Astrocyte (in vitro differentiated cells and primary cell): Measurements from ENCODE around the gene E2F1. TPM values are rescaled to one million over a fixed set of nuclear protein-coding genes. Genes with fewer than 3 reads are reported as not detected.

Experiments used
- DNase-seq: peaks from one replicate; pipeline ENCODE4 v3.0.0-alpha.2; 2010; ENCODE audit warnings: low read depth
- FAIRE-seq: peaks from 2 replicates; lab custom pipeline; 2011; peaks lifted over from hg19 to GRCh38; lab: Jason Lieb, UNC
- H2AFZ ChIP-seq: 2 replicates; pipeline ENCODE4 v1.6.0; 2012; ENCODE audit warnings: low read depth, low read length, inconsistent platforms
- H3K27ac ChIP-seq: 2 replicates; pipeline ENCODE4 v1.5.1; 2011; ENCODE audit warnings: low read depth, low read length, inconsistent platforms
- H3K27me3 ChIP-seq: 2 replicates; pipeline ENCODE4 v1.6.0; 2011; ENCODE audit warnings: low read length, inconsistent platforms; ENCODE audit not compliant: insufficient read depth
- H3K36me3 ChIP-seq: 2 replicates; pipeline ENCODE4 v1.5.1; 2011; ENCODE audit warnings: low read length, inconsistent platforms; ENCODE audit not compliant: insufficient read depth
- H3K4me1 ChIP-seq: 2 replicates; pipeline ENCODE4 v1.5.1; 2011; ENCODE audit warnings: low read length, inconsistent platforms; ENCODE audit not compliant: insufficient read depth
- H3K4me2 ChIP-seq: 2 replicates; pipeline ENCODE4 v1.6.0; 2012; ENCODE audit warnings: low read length, inconsistent platforms
- H3K4me3 ChIP-seq: 2 replicates; pipeline ENCODE4 v1.5.1; 2011; ENCODE audit warnings: low read depth, mild to moderate bottlenecking, low read length, inconsistent platforms; ENCODE audit not compliant: insufficient read depth
- H3K79me2 ChIP-seq: 2 replicates; pipeline ENCODE4 v1.6.0; 2012; ENCODE audit warnings: mild to moderate bottlenecking, low read length, inconsistent platforms; ENCODE audit not compliant: insufficient read depth
- H3K9ac ChIP-seq: 2 replicates; pipeline ENCODE4 v1.6.0; 2012; ENCODE audit warnings: mild to moderate bottlenecking, low read length, inconsistent platforms
- H3K9me3 ChIP-seq: 2 replicates; pipeline ENCODE4 v1.5.1; 2012; ENCODE audit warnings: low read depth, mild to moderate bottlenecking, low read length, inconsistent platforms; ENCODE audit not compliant: insufficient read depth
- H4K20me1 ChIP-seq: 2 replicates; pipeline ENCODE4 v1.6.0; 2012; ENCODE audit warnings: low read length, inconsistent platforms; ENCODE audit not compliant: insufficient read depth
- H3K27ac Mint-ChIP-seq: one replicate; pipeline ENCODE4 v1.8.0; 2021; ENCODE audit warnings: mild to moderate bottlenecking, mixed read lengths; ENCODE audit not compliant: unreplicated experiment
- H3K27me3 Mint-ChIP-seq: one replicate; pipeline ENCODE4 v1.8.0; 2021; ENCODE audit warnings: low read depth, mixed read lengths; ENCODE audit not compliant: unreplicated experiment
- H3K36me3 Mint-ChIP-seq: one replicate; pipeline ENCODE4 v1.8.0; 2021; ENCODE audit warnings: low read depth, mixed read lengths; ENCODE audit not compliant: unreplicated experiment
- H3K4me1 Mint-ChIP-seq: one replicate; pipeline ENCODE4 v1.8.0; 2021; ENCODE audit warnings: low read depth, mixed read lengths; ENCODE audit not compliant: unreplicated experiment
- H3K4me3 Mint-ChIP-seq: one replicate; pipeline ENCODE4 v1.8.0; 2021; ENCODE audit warnings: mild to moderate bottlenecking, moderate library complexity, mixed read lengths; ENCODE audit not compliant: unreplicated experiment
- H3K9me3 Mint-ChIP-seq: one replicate; pipeline ENCODE4 v1.8.0; 2021; ENCODE audit warnings: mild to moderate bottlenecking, mixed read lengths; ENCODE audit not compliant: unreplicated experiment
- EZH2 ChIP-seq: IDR thresholded peaks from 2 replicates; pipeline ENCODE4 v1.6.1; 2012; ENCODE audit warnings: mild to moderate bottlenecking, low read length, inconsistent platforms; ENCODE audit not compliant: insufficient read depth
- total RNA-seq: library from RNA; stranded (reverse); gene quantifications from 2 replicates; pipeline ENCODE4 v1.2.1, GENCODE V29; 2021
- TF ChIP-seq, protein P1 (sequence below): IDR thresholded peaks from 2 replicates; pipeline ENCODE4 v1.5.1; 2011; ENCODE audit warnings: low read depth, mild to moderate bottlenecking, inconsistent platforms, low read length, moderate library complexity; ENCODE audit not compliant: insufficient read depth

The E2F1 gene
- total RNA-seq, 1 donor from 2014 or later, result 2.3 TPM

DNA sequence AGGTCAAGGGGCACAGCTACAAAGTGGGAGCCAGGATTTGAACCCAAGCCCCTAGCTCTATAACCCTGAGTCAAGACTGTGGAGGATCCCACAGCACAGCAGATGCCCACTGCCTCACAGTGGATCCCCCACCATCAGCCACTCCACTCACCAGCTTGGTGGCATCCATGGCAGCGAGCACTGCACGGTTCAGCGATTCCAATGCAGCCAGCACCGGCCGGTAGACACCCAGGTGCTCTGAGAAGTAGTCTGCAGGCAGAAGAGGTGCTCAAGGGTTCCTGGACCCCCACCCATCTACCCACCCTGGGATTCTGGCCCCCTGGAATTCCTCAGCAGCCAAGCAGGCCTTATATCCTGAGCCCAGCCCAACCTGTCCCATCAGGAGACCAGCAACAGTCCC lies 17.0 kb downstream of the E2F1 start:
- H4K20me1 ChIP-seq, result peaks cover 50% of the 10 kb centered on the region
- no peak overlapping the region for H3K27ac Mint-ChIP-seq
- H3K9ac ChIP-seq, result no peak overlapping the region
- DNase-seq, result no peak
- H3K4me2 ChIP-seq, result no peak overlapping the region
- TF ChIP-seq, protein P1, sequence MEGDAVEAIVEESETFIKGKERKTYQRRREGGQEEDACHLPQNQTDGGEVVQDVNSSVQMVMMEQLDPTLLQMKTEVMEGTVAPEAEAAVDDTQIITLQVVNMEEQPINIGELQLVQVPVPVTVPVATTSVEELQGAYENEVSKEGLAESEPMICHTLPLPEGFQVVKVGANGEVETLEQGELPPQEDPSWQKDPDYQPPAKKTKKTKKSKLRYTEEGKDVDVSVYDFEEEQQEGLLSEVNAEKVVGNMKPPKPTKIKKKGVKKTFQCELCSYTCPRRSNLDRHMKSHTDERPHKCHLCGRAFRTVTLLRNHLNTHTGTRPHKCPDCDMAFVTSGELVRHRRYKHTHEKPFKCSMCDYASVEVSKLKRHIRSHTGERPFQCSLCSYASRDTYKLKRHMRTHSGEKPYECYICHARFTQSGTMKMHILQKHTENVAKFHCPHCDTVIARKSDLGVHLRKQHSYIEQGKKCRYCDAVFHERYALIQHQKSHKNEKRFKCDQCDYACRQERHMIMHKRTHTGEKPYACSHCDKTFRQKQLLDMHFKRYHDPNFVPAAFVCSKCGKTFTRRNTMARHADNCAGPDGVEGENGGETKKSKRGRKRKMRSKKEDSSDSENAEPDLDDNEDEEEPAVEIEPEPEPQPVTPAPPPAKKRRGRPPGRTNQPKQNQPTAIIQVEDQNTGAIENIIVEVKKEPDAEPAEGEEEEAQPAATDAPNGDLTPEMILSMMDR, result no peak
- TF ChIP-seq EZH2, result no peak
- peaks cover 23% of the 10 kb centered on the region for H3K36me3 Mint-ChIP-seq
- no peak overlapping the region for H3K27ac ChIP-seq
- no peaks in the 10 kb centered on the region for H3K27me3 ChIP-seq
- H3K4me3 Mint-ChIP-seq, result no peak overlapping the region
- H3K9me3 Mint-ChIP-seq, result no peaks in the 10 kb centered on the region
- H3K4me1 ChIP-seq, result peaks cover 47% of the 10 kb centered on the region
- H2AFZ ChIP-seq, result no peak overlapping the region
- H3K36me3 ChIP-seq, result no peaks in the 10 kb centered on the region
- H3K9me3 ChIP-seq, result no peaks in the 10 kb centered on the region
- peaks cover 2% of the 10 kb centered on the region for H3K27me3 Mint-ChIP-seq
- peaks cover 24% of the 10 kb centered on the region for H3K4me1 Mint-ChIP-seq
- no peak overlapping the region for H3K4me3 ChIP-seq
- H3K79me2 ChIP-seq, result peaks cover 2% of the 10 kb centered on the region
- no peak for FAIRE-seq

DNA sequence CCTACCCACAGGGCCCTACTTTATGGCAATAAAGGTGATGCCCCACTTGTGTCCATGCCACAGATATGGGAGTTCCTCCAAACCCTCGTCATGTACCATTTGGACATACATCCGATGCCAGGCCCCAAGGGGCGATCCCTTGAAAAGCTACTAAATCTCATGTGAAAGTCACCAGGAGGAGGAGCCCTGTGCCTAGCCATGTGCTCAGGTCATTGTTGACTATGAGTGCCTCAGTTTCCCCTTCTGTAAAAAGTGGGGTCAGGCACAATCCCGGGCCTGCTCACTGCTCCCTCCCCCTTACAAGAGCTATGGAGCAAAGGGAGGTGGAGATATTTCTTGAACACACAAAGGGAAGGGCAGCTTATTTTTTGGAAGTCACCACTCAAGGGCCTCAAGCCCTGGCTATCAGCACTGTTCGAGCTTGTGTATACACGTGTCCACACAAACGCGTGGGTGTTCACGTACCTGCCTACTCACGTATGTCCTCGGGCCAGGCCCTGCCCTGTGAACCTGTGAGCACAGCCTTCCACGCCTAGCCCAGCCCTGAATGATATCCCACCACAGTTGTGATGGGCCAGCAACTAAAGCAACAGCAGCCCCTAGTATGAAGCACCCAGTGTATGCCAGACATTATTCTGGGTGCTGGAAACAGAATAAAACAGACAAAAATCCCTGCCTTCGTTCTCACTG lies 17.6 kb downstream of the E2F1 start:
- H3K27ac Mint-ChIP-seq, result peak overlapping the region; percentile 75
- H3K4me1 ChIP-seq, result peaks cover 49% of the 10 kb centered on the region
- H3K4me2 ChIP-seq, result peak overlapping the region; percentile 94
- no peaks in the 10 kb centered on the region for H3K36me3 ChIP-seq
- H3K9me3 ChIP-seq, result no peaks in the 10 kb centered on the region
- H3K27me3 ChIP-seq, result no peaks in the 10 kb centered on the region
- peaks cover 23% of the 10 kb centered on the region for H3K36me3 Mint-ChIP-seq
- H3K9ac ChIP-seq, result no peak overlapping the region
- TF ChIP-seq, protein P1, result no peak
- TF ChIP-seq EZH2, result no peak
- peaks cover 2% of the 10 kb centered on the region for H3K27me3 Mint-ChIP-seq
- H3K4me3 ChIP-seq, result no peak overlapping the region
- FAIRE-seq (no peak), DNase-seq (no peak)
- peaks cover 2% of the 10 kb centered on the region for H3K79me2 ChIP-seq
- H3K27ac ChIP-seq, result no peak overlapping the region
- peaks cover 50% of the 10 kb centered on the region for H4K20me1 ChIP-seq
- peaks cover 24% of the 10 kb centered on the region for H3K4me1 Mint-ChIP-seq
- no peak overlapping the region for H2AFZ ChIP-seq
- no peaks in the 10 kb centered on the region for H3K9me3 Mint-ChIP-seq
- H3K4me3 Mint-ChIP-seq, result peak overlapping the region; percentile 67
